CD4-positive, alpha-beta T cell (primary cell): ENCODE data around the gene PEF1. TPM values are rescaled to one million over a fixed set of nuclear protein-coding genes. Genes with fewer than 3 reads are reported as not detected.

Experiments used
- ATAC-seq: fragments of 200-7000 bp; cut with Tn5 transposase; one replicate; pipeline ENCODE4 v1.10.0; 2022; ENCODE audit warnings: mild to moderate bottlenecking; ENCODE audit not compliant: poor library complexity
- CTCF ChIA-PET: fragments of 350-600 bp; sonication (Branson Sonifier 250); formaldehyde crosslinking; loops from one replicate; lab custom pipeline; 2021; ENCODE audit warnings: antibody characterized with exemption, inconsistent platforms; lab: Charles Lee
- POLR2A ChIA-PET: fragments of 350-600 bp; sonication (Branson Sonifier 250); formaldehyde crosslinking; loops from one replicate; lab custom pipeline; 2021; ENCODE audit warnings: antibody characterized with exemption, inconsistent platforms; lab: Charles Lee
- DNase-seq, 14 experiments: peaks; one replicate each; pipeline ENCODE4 v3.0.0-alpha.2; 2013 to 2020; ENCODE audit warnings: mixed read lengths in 2 of 14
- H3K27ac ChIP-seq, 2 donors: one replicate each; pipeline versions ENCODE4 v1.5.1 to v1.7.0; 2013; ENCODE audit warnings: low read length in 2 of 2, low read depth in 1 of 2, mild to moderate bottlenecking in 1 of 2
- H3K27me3 ChIP-seq, 2 experiments: 1 replicate in 1 of 2; 2 replicates in 1 of 2; pipeline versions ENCODE4 v1.6.1 to v1.7.0; 2013; ENCODE audit warnings: low read length in 2 of 2, control low read depth in 1 of 2, mild to moderate bottlenecking in 1 of 2, moderate library complexity in 1 of 2; ENCODE audit not compliant: insufficient read depth in 2 of 2, control insufficient read depth in 1 of 2
- H3K36me3 ChIP-seq: one replicate; pipeline ENCODE4 v1.6.1; 2013; ENCODE audit warnings: low read length, control low read depth; ENCODE audit not compliant: insufficient read depth
- H3K4me1 ChIP-seq: one replicate; pipeline ENCODE4 v1.6.1; 2013; ENCODE audit warnings: low read length, control low read depth; ENCODE audit not compliant: insufficient read depth
- H3K4me3 ChIP-seq: one replicate; pipeline ENCODE4 v1.5.1; 2013; ENCODE audit warnings: mild to moderate bottlenecking, low read length, moderate library complexity
- H3K9me3 ChIP-seq, 2 experiments: 1 replicate in 1 of 2; 2 replicates in 1 of 2; pipeline versions ENCODE4 v1.6.1 to v1.7.0; 2013; ENCODE audit warnings: low read length in 2 of 2, mild to moderate bottlenecking in 2 of 2, control low read depth in 1 of 2, moderate library complexity in 1 of 2; ENCODE audit not compliant: control insufficient read depth in 1 of 2, insufficient read depth in 1 of 2
- H3K27ac Mint-ChIP-seq: one replicate; pipeline ENCODE4 v1.8.0; 2020; ENCODE audit warnings: mixed read lengths
- H3K27me3 Mint-ChIP-seq: one replicate; pipeline ENCODE4 v1.8.0; 2021; ENCODE audit warnings: mixed read lengths
- H3K36me3 Mint-ChIP-seq: one replicate; pipeline ENCODE4 v1.8.0; 2021; ENCODE audit warnings: low read depth, mixed read lengths
- H3K4me1 Mint-ChIP-seq: one replicate; pipeline ENCODE4 v1.8.0; 2021; ENCODE audit warnings: low read depth, mixed read lengths
- H3K4me3 Mint-ChIP-seq: one replicate; pipeline ENCODE4 v1.8.0; 2020; ENCODE audit warnings: mild to moderate bottlenecking, mixed read lengths
- H3K9me3 Mint-ChIP-seq: one replicate; pipeline ENCODE4 v1.8.0; 2020; ENCODE audit warnings: mixed read lengths
- intact Hi-C, 2 experiments: fragments of 100-400 bp; cut with DNase I in 1 of 2; cut with micrococcal nuclease in 1 of 2; formaldehyde crosslinking; loops; one replicate each; pipeline versions ENCODE4 v1.15.1 to v1.9.0; 2023 to 2025; cut with DNase I, micrococcal nuclease
- total RNA-seq, 174 experiments: library from RNA in 2 of 174; stranded (reverse) in 2 of 174; gene quantifications; one replicate each; pipeline ENCODE4 v1.2.3 and lab custom pipeline; 2021 to 2026
- TF ChIP-seq, protein P1 (sequence below): fragments of 200-600 bp; IDR thresholded peaks from one replicate; pipeline ENCODE4 v1.8.0; 2022; ENCODE audit warnings: antibody characterized with exemption, mild to moderate bottlenecking

PEF1 gene
- total RNA-seq, 2 experiments from 2014 or later, result 42.3 to 45.9 TPM

GRCh38 chr1:31580513-31580870 is 64.2 kb downstream of the PEF1 start:
- Histone ChIP-seq H3K27me3 (peaks cover 8 to 13% of the 10 kb centered on the region in 2 experiments), H3K4me1 (no peaks in the 10 kb centered on the region), H3K9me3 (peaks cover 0 to 6% of the 10 kb centered on the region in 2 experiments), H3K36me3 (no peaks in the 10 kb centered on the region), H3K27ac (no peak overlapping the region), H3K4me3 (no peak overlapping the region)
- Mint-ChIP-seq H3K27me3 (peaks cover 8% of the 10 kb centered on the region), H3K36me3 (no peaks in the 10 kb centered on the region), H3K9me3 (no peaks in the 10 kb centered on the region), H3K4me3 (no peak overlapping the region), H3K27ac (no peak overlapping the region), H3K4me1 (no peaks in the 10 kb centered on the region)
- ChIA-PET POLR2A (no interaction called here), CTCF (no interaction called here)
- TF ChIP-seq, protein P1, sequence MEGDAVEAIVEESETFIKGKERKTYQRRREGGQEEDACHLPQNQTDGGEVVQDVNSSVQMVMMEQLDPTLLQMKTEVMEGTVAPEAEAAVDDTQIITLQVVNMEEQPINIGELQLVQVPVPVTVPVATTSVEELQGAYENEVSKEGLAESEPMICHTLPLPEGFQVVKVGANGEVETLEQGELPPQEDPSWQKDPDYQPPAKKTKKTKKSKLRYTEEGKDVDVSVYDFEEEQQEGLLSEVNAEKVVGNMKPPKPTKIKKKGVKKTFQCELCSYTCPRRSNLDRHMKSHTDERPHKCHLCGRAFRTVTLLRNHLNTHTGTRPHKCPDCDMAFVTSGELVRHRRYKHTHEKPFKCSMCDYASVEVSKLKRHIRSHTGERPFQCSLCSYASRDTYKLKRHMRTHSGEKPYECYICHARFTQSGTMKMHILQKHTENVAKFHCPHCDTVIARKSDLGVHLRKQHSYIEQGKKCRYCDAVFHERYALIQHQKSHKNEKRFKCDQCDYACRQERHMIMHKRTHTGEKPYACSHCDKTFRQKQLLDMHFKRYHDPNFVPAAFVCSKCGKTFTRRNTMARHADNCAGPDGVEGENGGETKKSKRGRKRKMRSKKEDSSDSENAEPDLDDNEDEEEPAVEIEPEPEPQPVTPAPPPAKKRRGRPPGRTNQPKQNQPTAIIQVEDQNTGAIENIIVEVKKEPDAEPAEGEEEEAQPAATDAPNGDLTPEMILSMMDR, result no peak
- DNase-seq, result no peak
- no peak for ATAC-seq
- intact Hi-C loops, result no loop called here

Other genes with a start within 250 kb of the PEF1 start
- under 1 TPM in 1 of 2 experiments, not detected in 1; 0.11 TPM for gene SERINC2, start 231.7 kb downstream of the PEF1 start, total RNA-seq
- gene TINAGL1, start 68.4 kb downstream of the PEF1 start, total RNA-seq, result not detected
- not detected for gene HCRTR1, start 27.2 kb downstream of the PEF1 start, total RNA-seq
- gene COL16A1, start 59.1 kb upstream of the PEF1 start, total RNA-seq, result not detected
- under 1 TPM; 0.39 to 0.71 TPM for gene ADGRB2, start 119.5 kb upstream of the PEF1 start, total RNA-seq
- gene SPOCD1, start 171.1 kb upstream of the PEF1 start, total RNA-seq, result under 1 TPM; 0.11 to 0.27 TPM